HepG2 (cell line): Measurements from ENCODE around the gene SLC22A31. TPM values are rescaled to one million over a fixed set of nuclear protein-coding genes. Genes with fewer than 3 reads are reported as not detected.

Experiments
- ELF3 ChIP-seq: IDR thresholded peaks from 2 replicates; pipeline ENCODE4 v1.6.1; 2016; ENCODE audit warnings: missing genetic modification reagents, missing compliant biosample characterization
- HOXA9 ChIP-seq: sonication (generic); formaldehyde crosslinking; IDR thresholded peaks from 2 replicates; pipeline ENCODE4 v1.8.1; 2022; ENCODE audit warnings: missing genetic modification reagents, mild to moderate bottlenecking, moderate library complexity, borderline replicate concordance
- IKZF4 ChIP-seq: sonication (generic); formaldehyde crosslinking; IDR thresholded peaks from 2 replicates; pipeline ENCODE4 v1.5.1; 2020; ENCODE audit warnings: borderline replicate concordance, mild to moderate bottlenecking, low read depth, missing genetic modification reagents; ENCODE audit errors: not compliant biosample characterization
- MAF1 ChIP-seq: sonication (generic); formaldehyde crosslinking; IDR thresholded peaks from 2 replicates; pipeline ENCODE4 v1.5.0; 2020; ENCODE audit warnings: missing genetic modification reagents, borderline replicate concordance
- MBD4 ChIP-seq: IDR thresholded peaks from 2 replicates; pipeline ENCODE4 v1.6.1; 2012; ENCODE audit warnings: low read length, inconsistent platforms, borderline replicate concordance
- NONO ChIP-seq, 2 experiments: fragments of 450-650 bp in 1 of 2; sonication (generic) in 1 of 2; formaldehyde crosslinking in 1 of 2; IDR thresholded peaks in 1 of 2; conservative IDR thresholded peaks in 1 of 2; 2 replicates each; pipeline versions ENCODE4 v1.6.1 to v1.8.0; 2017 to 2022; ENCODE audit warnings: mild to moderate bottlenecking in 1 of 2, missing genetic modification reagents in 1 of 2, moderate library complexity in 1 of 2
- PCBP2 ChIP-seq: fragments of 200-400 bp; formaldehyde crosslinking; optimal IDR thresholded peaks from 2 replicates; pipeline ENCODE3; 2018; ENCODE audit warnings: low read length, low read depth; ENCODE audit not compliant: poor library complexity, severe bottlenecking
- PHF5A ChIP-seq: IDR thresholded peaks from one replicate; pipeline ENCODE4 v1.6.1; 2018; ENCODE audit warnings: low read depth, missing genetic modification reagents; ENCODE audit not compliant: unreplicated experiment
- RELA ChIP-seq: sonication (generic); formaldehyde crosslinking; IDR thresholded peaks from 2 replicates; pipeline ENCODE4 v1.4.0; 2020; ENCODE audit warnings: missing genetic modification reagents
- SSRP1 ChIP-seq: IDR thresholded peaks from 2 replicates; pipeline ENCODE4 v1.6.1; 2016; ENCODE audit warnings: control low read depth
- WIZ ChIP-seq: sonication (generic); formaldehyde crosslinking; IDR thresholded peaks from 2 replicates; pipeline ENCODE4 v1.5.1; 2020; ENCODE audit warnings: mild to moderate bottlenecking, missing genetic modification reagents
- ZNF383 ChIP-seq: sonication (generic); formaldehyde crosslinking; IDR thresholded peaks from 2 replicates; pipeline ENCODE4 v1.4.0; 2020; ENCODE audit warnings: missing genetic modification reagents, mild to moderate bottlenecking, borderline replicate concordance
- ZNF598 ChIP-seq: sonication (generic); formaldehyde crosslinking; IDR thresholded peaks from 2 replicates; pipeline ENCODE4 v1.5.1; 2020; ENCODE audit warnings: mild to moderate bottlenecking, missing genetic modification reagents, borderline replicate concordance
- ZNF83 ChIP-seq: sonication (generic); formaldehyde crosslinking; IDR thresholded peaks from 2 replicates; pipeline ENCODE4 v1.4.0; 2020; ENCODE audit warnings: missing genetic modification reagents, mild to moderate bottlenecking, borderline replicate concordance
- polyA plus RNA-seq, 8 experiments: library from polyadenylated mRNA; depleted of rRNA in 3 of 8; stranded (reverse) in 7 of 8; unstranded in 1 of 8; fragments of >200 nt; fragmentation: Illumina TruSeq in 4 of 8; extraction: Trizol in 4 of 8; gene quantifications; 2 replicates each; pipeline versions ENCODE4 v1.2.1 to v1.2.3, GENCODE V29; 2011 to 2016; ENCODE audit warnings: low read depth in 4 of 8, missing spikeins in 1 of 8, mixed read lengths in 1 of 8; ENCODE audit not compliant: insufficient read depth in 1 of 8
- total RNA-seq, 5 experiments: library from RNA; depleted of rRNA; stranded (reverse); fragments of >200 nt; fragmentation: Illumina TruSeq; extraction: Trizol; gene quantifications; 2 replicates each; pipeline ENCODE4 v1.2.3, GENCODE V29; 2016; ENCODE audit warnings: low read depth in 1 of 5
- TF ChIP-seq, protein P1 (sequence below), 2 experiments: fragments of 450-650 bp in 1 of 2; sonication (generic) in 1 of 2; formaldehyde crosslinking; IDR thresholded peaks; 2 replicates each; pipeline versions ENCODE4 v1.5.0 to v1.8.0; 2020 to 2022; ENCODE audit warnings: mild to moderate bottlenecking in 1 of 2, missing genetic modification reagents in 1 of 2
- TF ChIP-seq, protein P2 (sequence below): sonication (generic); formaldehyde crosslinking; IDR thresholded peaks from 2 replicates; pipeline ENCODE4 v1.4.0; 2020; ENCODE audit warnings: missing genetic modification reagents
- TF ChIP-seq, protein P3 (sequence below): sonication (generic); formaldehyde crosslinking; IDR thresholded peaks from one replicate; pipeline ENCODE4 v1.5.1; 2020; ENCODE audit warnings: mild to moderate bottlenecking, missing genetic modification reagents; ENCODE audit errors: not compliant biosample characterization

The SLC22A31 gene
- total and polyA plus RNA-seq, 2 of the 13 experiments (the other 11 are each of a cell fraction or from before 2014, with no cell fraction given): 67.3 to 83.3 TPM

DNA sequence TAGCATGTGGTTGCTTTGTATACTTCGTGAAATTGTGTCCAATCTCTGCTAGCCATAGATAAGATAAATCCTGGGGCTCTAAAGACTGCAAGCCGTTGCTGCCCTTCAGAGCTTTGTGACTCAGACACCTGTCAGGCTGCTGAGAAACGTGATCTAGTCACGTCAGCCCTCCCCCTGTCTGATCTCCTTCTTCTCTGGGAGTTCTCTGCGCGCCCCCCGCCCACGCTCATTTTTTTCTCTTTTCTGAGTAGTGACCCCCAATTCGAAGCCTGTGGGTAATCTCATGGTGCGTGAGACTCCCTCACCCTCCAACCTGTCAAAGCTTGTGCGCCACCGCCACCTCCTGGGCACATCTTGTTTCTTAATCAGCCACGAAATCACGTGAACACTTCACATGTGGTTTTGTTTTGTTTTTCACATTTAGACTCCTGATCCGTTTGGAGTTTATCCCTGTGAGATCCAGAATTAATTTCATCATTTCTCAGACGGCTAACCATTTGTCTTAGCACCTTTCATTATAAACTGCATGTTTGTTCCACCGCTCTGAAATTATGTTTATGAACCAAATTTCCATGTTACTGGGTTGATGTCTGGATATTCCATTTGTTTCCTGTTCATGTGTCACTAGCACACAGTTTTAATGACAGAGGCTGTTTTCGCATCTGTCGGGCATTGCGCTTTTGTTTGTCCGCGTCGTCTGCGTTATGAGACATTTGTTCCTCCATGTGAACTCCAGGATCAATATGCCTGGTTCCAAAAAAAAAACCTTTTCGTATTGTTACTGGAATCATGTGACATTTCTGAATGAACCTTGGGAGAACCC lies 16.2 kb upstream of the SLC22A31 start (continued):
- TF ChIP-seq ZNF383 (CRISPR knock-in tag): no peak
- no peak for TF ChIP-seq PCBP2
- no peak for TF ChIP-seq ZNF83
- no peak for TF ChIP-seq NONO (IDR thresholded peaks at IDR 0.05)
- TF ChIP-seq NONO (CRISPR knock-in tag; conservative IDR thresholded peaks at IDR 0.05): no peak; the same call in 1 of the 2 replicates
- TF ChIP-seq, protein P1, sequence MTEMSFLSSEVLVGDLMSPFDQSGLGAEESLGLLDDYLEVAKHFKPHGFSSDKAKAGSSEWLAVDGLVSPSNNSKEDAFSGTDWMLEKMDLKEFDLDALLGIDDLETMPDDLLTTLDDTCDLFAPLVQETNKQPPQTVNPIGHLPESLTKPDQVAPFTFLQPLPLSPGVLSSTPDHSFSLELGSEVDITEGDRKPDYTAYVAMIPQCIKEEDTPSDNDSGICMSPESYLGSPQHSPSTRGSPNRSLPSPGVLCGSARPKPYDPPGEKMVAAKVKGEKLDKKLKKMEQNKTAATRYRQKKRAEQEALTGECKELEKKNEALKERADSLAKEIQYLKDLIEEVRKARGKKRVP (CRISPR knock-in tag; IDR thresholded peaks at IDR 0.05): peak in 1 of 2 experiments; percentile 53; a peak in 1 of 4 replicates
- no peak for TF ChIP-seq WIZ
- no peak for TF ChIP-seq SSRP1 (CRISPR knock-in tag)
- TF ChIP-seq IKZF4: no peak
- TF ChIP-seq MAF1 (CRISPR knock-in tag): no peak
- peak; percentile 64 for TF ChIP-seq PHF5A (CRISPR knock-in tag)
- TF ChIP-seq MBD4: no peak
- TF ChIP-seq RELA (CRISPR knock-in tag): no peak
- no peak for TF ChIP-seq ZNF598 (CRISPR knock-in tag)
- TF ChIP-seq, protein P2, sequence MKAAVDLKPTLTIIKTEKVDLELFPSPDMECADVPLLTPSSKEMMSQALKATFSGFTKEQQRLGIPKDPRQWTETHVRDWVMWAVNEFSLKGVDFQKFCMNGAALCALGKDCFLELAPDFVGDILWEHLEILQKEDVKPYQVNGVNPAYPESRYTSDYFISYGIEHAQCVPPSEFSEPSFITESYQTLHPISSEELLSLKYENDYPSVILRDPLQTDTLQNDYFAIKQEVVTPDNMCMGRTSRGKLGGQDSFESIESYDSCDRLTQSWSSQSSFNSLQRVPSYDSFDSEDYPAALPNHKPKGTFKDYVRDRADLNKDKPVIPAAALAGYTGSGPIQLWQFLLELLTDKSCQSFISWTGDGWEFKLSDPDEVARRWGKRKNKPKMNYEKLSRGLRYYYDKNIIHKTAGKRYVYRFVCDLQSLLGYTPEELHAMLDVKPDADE (CRISPR knock-in tag): no peak
- TF ChIP-seq, protein P3, sequence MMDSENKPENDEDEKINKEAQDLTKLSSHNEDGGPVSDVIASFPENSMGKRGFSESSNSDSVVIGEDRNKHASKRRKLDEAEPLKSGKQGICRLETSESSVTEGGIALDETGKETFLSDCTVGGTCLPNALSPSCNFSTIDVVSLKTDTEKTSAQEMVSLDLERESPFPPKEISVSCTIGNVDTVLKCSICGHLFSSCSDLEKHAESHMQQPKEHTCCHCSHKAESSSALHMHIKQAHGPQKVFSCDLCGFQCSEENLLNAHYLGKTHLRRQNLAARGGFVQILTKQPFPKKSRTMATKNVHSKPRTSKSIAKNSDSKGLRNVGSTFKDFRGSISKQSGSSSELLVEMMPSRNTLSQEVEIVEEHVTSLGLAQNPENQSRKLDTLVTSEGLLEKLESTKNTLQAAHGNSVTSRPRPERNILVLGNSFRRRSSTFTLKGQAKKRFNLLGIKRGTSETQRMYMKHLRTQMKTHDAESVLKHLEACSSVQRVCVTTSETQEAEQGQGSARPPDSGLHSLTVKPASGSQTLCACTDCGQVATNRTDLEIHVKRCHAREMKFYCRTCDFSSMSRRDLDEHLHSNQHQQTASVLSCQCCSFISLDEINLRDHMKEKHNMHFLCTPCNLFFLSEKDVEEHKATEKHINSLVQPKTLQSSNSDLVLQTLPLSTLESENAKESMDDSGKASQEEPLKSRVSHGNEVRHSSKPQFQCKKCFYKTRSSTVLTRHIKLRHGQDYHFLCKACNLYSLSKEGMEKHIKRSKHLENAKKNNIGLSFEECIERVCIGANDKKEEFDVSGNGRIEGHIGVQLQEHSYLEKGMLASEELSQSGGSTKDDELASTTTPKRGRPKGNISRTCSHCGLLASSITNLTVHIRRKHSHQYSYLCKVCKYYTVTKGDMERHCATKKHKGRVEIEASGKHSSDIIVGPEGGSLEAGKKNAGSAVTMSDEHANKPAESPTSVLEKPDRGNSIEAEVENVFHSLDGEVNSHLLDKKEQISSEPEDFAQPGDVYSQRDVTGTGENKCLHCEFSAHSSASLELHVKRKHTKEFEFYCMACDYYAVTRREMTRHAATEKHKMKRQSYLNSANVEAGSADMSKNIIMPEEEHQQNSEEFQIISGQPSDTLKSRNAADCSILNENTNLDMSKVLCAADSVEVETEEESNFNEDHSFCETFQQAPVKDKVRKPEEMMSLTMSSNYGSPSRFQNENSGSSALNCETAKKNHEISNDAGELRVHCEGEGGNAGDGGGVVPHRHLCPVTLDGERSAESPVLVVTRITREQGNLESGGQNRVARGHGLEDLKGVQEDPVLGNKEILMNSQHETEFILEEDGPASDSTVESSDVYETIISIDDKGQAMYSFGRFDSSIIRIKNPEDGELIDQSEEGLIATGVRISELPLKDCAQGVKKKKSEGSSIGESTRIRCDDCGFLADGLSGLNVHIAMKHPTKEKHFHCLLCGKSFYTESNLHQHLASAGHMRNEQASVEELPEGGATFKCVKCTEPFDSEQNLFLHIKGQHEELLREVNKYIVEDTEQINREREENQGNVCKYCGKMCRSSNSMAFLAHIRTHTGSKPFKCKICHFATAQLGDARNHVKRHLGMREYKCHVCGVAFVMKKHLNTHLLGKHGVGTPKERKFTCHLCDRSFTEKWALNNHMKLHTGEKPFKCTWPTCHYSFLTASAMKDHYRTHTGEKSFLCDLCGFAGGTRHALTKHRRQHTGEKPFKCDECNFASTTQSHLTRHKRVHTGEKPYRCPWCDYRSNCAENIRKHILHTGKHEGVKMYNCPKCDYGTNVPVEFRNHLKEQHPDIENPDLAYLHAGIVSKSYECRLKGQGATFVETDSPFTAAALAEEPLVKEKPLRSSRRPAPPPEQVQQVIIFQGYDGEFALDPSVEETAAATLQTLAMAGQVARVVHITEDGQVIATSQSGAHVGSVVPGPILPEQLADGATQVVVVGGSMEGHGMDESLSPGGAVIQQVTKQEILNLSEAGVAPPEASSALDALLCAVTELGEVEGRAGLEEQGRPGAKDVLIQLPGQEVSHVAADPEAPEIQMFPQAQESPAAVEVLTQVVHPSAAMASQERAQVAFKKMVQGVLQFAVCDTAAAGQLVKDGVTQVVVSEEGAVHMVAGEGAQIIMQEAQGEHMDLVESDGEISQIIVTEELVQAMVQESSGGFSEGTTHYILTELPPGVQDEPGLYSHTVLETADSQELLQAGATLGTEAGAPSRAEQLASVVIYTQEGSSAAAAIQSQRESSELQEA: no peak
- TF ChIP-seq ELF3 (CRISPR knock-in tag): 0 out of 2 replicates have a peak, but pooled peaks have one; percentile 22
- TF ChIP-seq HOXA9: no peak
